Stimulated activated CD4-positive, alpha-beta T cell treated with anti-CD3 and anti-CD28 coated beads, Interleukin-12 subunit alpha, Interleukin-12 subunit beta, amount 100 ng/mL, for 24 hours (primary cell): ENCODE results near the gene ANK3.
"Not testable (repeated sequence)": the region's sequence is repeated elsewhere in the genome, so short reads cannot be mapped to it uniquely, and the experiment has no call there.

ENCODE experiments used
- DNase-seq, 2 experiments: peaks; one replicate each; pipeline ENCODE4 v3.0.0-alpha.2; 2020; ENCODE audit warnings: low read depth in 2 of 2

ANK3 gene

GRCh38 chr10:60309371-60309770 lies 80.3 kb downstream of the ANK3 start:
- no peak for DNase-seq

GRCh38 chr10:60305380-60305892 lies 84.2 kb downstream of the ANK3 start:
- DNase-seq: no peak

GRCh38 chr10:60304829-60305379 lies 84.8 kb downstream of the ANK3 start:
- DNase-seq: no peak

- no peak for DNase-seq
Observed at GRCh38 chr10:60303778-60304177, 85.9 kb downstream of the ANK3 start.

GRCh38 chr10:60299961-60300883 lies 89.5 kb downstream of the ANK3 start:
- DNase-seq: no peak

GRCh38 chr10:60299390-60299778 lies 90.3 kb downstream of the ANK3 start:
- no peak for DNase-seq

- no peak for DNase-seq
Observed at GRCh38 chr10:60298408-60299389, 91.0 kb downstream of the ANK3 start.

- no peak for DNase-seq
Observed at GRCh38 chr10:60296073-60296472, 93.6 kb downstream of the ANK3 start.

GRCh38 chr10:60295028-60295937 lies 94.4 kb downstream of the ANK3 start:
- no peak for DNase-seq

- DNase-seq: no peak
Observed at GRCh38 chr10:60293581-60294175, 96.0 kb downstream of the ANK3 start.

GRCh38 chr10:60292998-60293397 lies 96.7 kb downstream of the ANK3 start:
- DNase-seq: no peak

GRCh38 chr10:60292536-60292935 lies 97.1 kb downstream of the ANK3 start:
- DNase-seq: not testable (repeated sequence)

- DNase-seq: no peak
Observed at GRCh38 chr10:60291344-60291930, 98.2 kb downstream of the ANK3 start.

- no peak for DNase-seq
Observed at GRCh38 chr10:60290558-60290957, 99.1 kb downstream of the ANK3 start.

- no peak for DNase-seq
Observed at GRCh38 chr10:60289800-60290199, 99.9 kb downstream of the ANK3 start.

- DNase-seq: no peak
Observed at GRCh38 chr10:60288256-60288655, 101.4 kb downstream of the ANK3 start.

GRCh38 chr10:60286559-60286958 lies 103.1 kb downstream of the ANK3 start:
- DNase-seq: no peak

GRCh38 chr10:60283397-60283796 lies 106.3 kb downstream of the ANK3 start:
- DNase-seq: no peak

GRCh38 chr10:60282771-60283353 lies 106.8 kb downstream of the ANK3 start:
- no peak for DNase-seq
